SK-N-SH (cell line): ENCODE measurements around the gene RBM20. TPM values are rescaled to one million over a fixed set of nuclear protein-coding genes. Genes with fewer than 3 reads are reported as not detected.

ENCODE experiments used
- CTCF ChIA-PET: fragments of 300-600, 350-600 bp; formaldehyde crosslinking; extraction: SDS; loops from one replicate; lab custom pipeline; 2021; lab: Yijun Ruan, JAX
- POLR2A ChIA-PET: fragments of 350-600 bp; sonication (Branson Sonifier 250); formaldehyde crosslinking; extraction: SDS; loops from one replicate; lab custom pipeline; 2020; ENCODE audit warnings: antibody characterized with exemption, inconsistent platforms; lab: Yijun Ruan, JAX
- DNase-seq: peaks from one replicate; pipeline ENCODE4 v3.0.0; 2012
- H2AFZ ChIP-seq: fragments of 200-600 bp; sonication (generic); 2 replicates; pipeline ENCODE4 v1.8.1; 2016; ENCODE audit warnings: antibody characterized with exemption, mild to moderate bottlenecking, low read depth
- H3F3A ChIP-seq: fragments of 200-600 bp; sonication (generic); replicated peaks from 2 replicates; pipeline ENCODE3; 2016; ENCODE audit warnings: antibody characterized with exemption, mild to moderate bottlenecking; ENCODE audit not compliant: insufficient read depth
- H3K27ac ChIP-seq, 2 experiments: fragments of 200-500 bp in 1 of 2; fragments of 200-600 bp in 1 of 2; sonication (Bioruptor generic) in 1 of 2; sonication (generic), shearing (Covaris generic) in 1 of 2; 2 replicates each; pipeline versions ENCODE4 v1.5.1 to v1.6.1; 2014 to 2016; ENCODE audit warnings: low read depth in 2 of 2, inconsistent platforms in 1 of 2, low read length in 1 of 2, mild to moderate bottlenecking in 1 of 2, mixed read lengths in 1 of 2
- H3K27me3 ChIP-seq: fragments of 200-600 bp; sonication (generic), shearing (Covaris generic); 2 replicates; pipeline ENCODE4 v1.6.1; 2016; ENCODE audit warnings: mixed run types; ENCODE audit not compliant: insufficient read depth
- H3K36me3 ChIP-seq, 2 experiments: fragments of 200-500 bp in 1 of 2; fragments of 200-600 bp in 1 of 2; sonication (Bioruptor generic) in 1 of 2; sonication (generic) in 1 of 2; replicated peaks in 1 of 2; 2 replicates each; pipeline versions ENCODE3 to v1.5.1; 2014 to 2016; ENCODE audit warnings: low read length in 1 of 2, mild to moderate bottlenecking in 1 of 2; ENCODE audit not compliant: insufficient read depth in 2 of 2, control insufficient read depth in 1 of 2
- H3K4me1 ChIP-seq, 2 experiments: fragments of 200-500 bp in 1 of 2; fragments of 200-600 bp in 1 of 2; sonication (Bioruptor generic) in 1 of 2; sonication (generic), shearing (Covaris generic) in 1 of 2; 2 replicates each; pipeline versions ENCODE4 v1.5.1 to v1.6.1; 2014 to 2016; ENCODE audit warnings: low read depth in 1 of 2, low read length in 1 of 2, mixed run types in 1 of 2; ENCODE audit not compliant: insufficient read depth in 2 of 2, control insufficient read depth in 1 of 2
- H3K4me2 ChIP-seq: fragments of 200-600 bp; sonication (generic), shearing (Covaris generic); 2 replicates; pipeline ENCODE4 v1.6.1; 2017; ENCODE audit warnings: mixed run types
- H3K4me3 ChIP-seq, 2 experiments: fragments of 200-500 bp in 1 of 2; fragments of 200-600 bp in 1 of 2; sonication (Bioruptor generic) in 1 of 2; sonication (generic), shearing (Covaris generic) in 1 of 2; 2 replicates each; pipeline versions ENCODE4 v1.5.1 to v1.8.1; 2014 to 2016; ENCODE audit warnings: low read depth in 2 of 2, inconsistent platforms in 1 of 2, low read length in 1 of 2, mild to moderate bottlenecking in 1 of 2, mixed read lengths in 1 of 2, moderate library complexity in 1 of 2
- H3K79me2 ChIP-seq: fragments of 200-600 bp; sonication (generic); 2 replicates; pipeline ENCODE4 v1.8.1; 2017; ENCODE audit warnings: mild to moderate bottlenecking; ENCODE audit not compliant: insufficient read depth
- H3K9ac ChIP-seq: fragments of 200-600 bp; sonication (generic); 2 replicates; pipeline ENCODE4 v1.6.1; 2017; ENCODE audit warnings: mixed run types
- H3K9me2 ChIP-seq: fragments of 200-600 bp; sonication (generic); 2 replicates; pipeline ENCODE4 v1.6.1; 2017; ENCODE audit warnings: mixed run types
- H3K9me3 ChIP-seq: fragments of 200-600 bp; sonication (generic); 2 replicates; pipeline ENCODE4 v1.6.1; 2017; ENCODE audit warnings: mixed run types, mild to moderate bottlenecking, moderate library complexity
- H4K20me1 ChIP-seq: fragments of 200-600 bp; sonication (generic); 2 replicates; pipeline ENCODE4 v1.6.1; 2017; ENCODE audit warnings: mild to moderate bottlenecking, mixed run types; ENCODE audit not compliant: insufficient read depth
- CHD2 ChIP-seq: fragments of 150-350 bp; IDR thresholded peaks from 2 replicates; pipeline ENCODE4 v1.6.1; 2018; ENCODE audit warnings: low read length; ENCODE audit not compliant: partially characterized antibody
- CTCF ChIP-seq: fragments of 200-600 bp; sonication (generic); IDR thresholded peaks from 2 replicates; pipeline ENCODE4 v1.6.1; 2017; ENCODE audit warnings: antibody characterized with exemption, mild to moderate bottlenecking, moderate library complexity
- EP300 ChIP-seq, 2 experiments: IDR thresholded peaks; 2 replicates each; pipeline versions ENCODE4 v1.4.0 to v1.6.1; 2012; ENCODE audit warnings: borderline replicate concordance in 1 of 2, low read depth in 1 of 2, low read length in 1 of 2
- FOSL2 ChIP-seq: IDR thresholded peaks from 2 replicates; pipeline ENCODE4 v1.4.0; 2012; ENCODE audit warnings: low read depth, mild to moderate bottlenecking, moderate library complexity, borderline replicate concordance
- IRF3 ChIP-seq: fragments of 150-350 bp; IDR thresholded peaks from 2 replicates; pipeline ENCODE4 v1.6.1; 2016; ENCODE audit warnings: mild to moderate bottlenecking, low read depth, low read length
- MAX ChIP-seq: IDR thresholded peaks from 2 replicates; pipeline ENCODE4 v1.4.0; 2012; ENCODE audit warnings: low read depth
- NFIC ChIP-seq: IDR thresholded peaks from 2 replicates; pipeline ENCODE4 v1.4.0; 2012; ENCODE audit warnings: borderline replicate concordance
- NRF1 ChIP-seq: IDR thresholded peaks from 2 replicates; pipeline ENCODE4 v1.6.1; 2012; ENCODE audit warnings: low read depth, mild to moderate bottlenecking, low read length
- REST ChIP-seq: IDR thresholded peaks from 2 replicates; pipeline ENCODE4 v1.6.1; 2012; ENCODE audit warnings: mild to moderate bottlenecking, low read depth, low read length, moderate library complexity
- SIN3A ChIP-seq: IDR thresholded peaks from 2 replicates; pipeline ENCODE4 v1.6.1; 2012; ENCODE audit warnings: low read depth, mild to moderate bottlenecking, low read length, moderate library complexity, borderline replicate concordance
- SMC3 ChIP-seq: IDR thresholded peaks from 2 replicates; pipeline ENCODE4 v1.6.1; 2012; ENCODE audit warnings: low read depth, low read length, improper control_type of control experiment
- TAF1 ChIP-seq: IDR thresholded peaks from 2 replicates; pipeline ENCODE4 v1.6.1; 2012; ENCODE audit warnings: low read depth, mild to moderate bottlenecking, low read length, moderate library complexity, borderline replicate concordance
- TEAD4 ChIP-seq: IDR thresholded peaks from 2 replicates; pipeline ENCODE4 v1.4.0; 2012; ENCODE audit warnings: mild to moderate bottlenecking, borderline replicate concordance; ENCODE audit not compliant: insufficient read depth
- YY1 ChIP-seq: IDR thresholded peaks from 2 replicates; pipeline ENCODE4 v1.4.0; 2012; ENCODE audit warnings: low read depth, mild to moderate bottlenecking
- ZBTB33 ChIP-seq: IDR thresholded peaks from 2 replicates; pipeline ENCODE4 v1.4.0; 2012; ENCODE audit warnings: low read depth, borderline replicate concordance
- polyA plus RNA-seq, 3 experiments: library from polyadenylated mRNA; depleted of rRNA; stranded (reverse); fragments of >200 nt; gene quantifications; 2 replicates each; pipeline ENCODE4 v1.2.3, GENCODE V29; 2012

RBM20 gene
- polyA plus RNA-seq, 1 of the 3 experiments (the other 2 are of a cell fraction): 0.64 TPM

- CTCF ChIA-PET: no interaction called here
- POLR2A ChIA-PET: no interaction called here
- no peaks in the 10 kb centered on the region for H4K20me1 ChIP-seq
- H2AFZ ChIP-seq: no peak overlapping the region
- H3K9ac ChIP-seq: no peak overlapping the region
- no peak overlapping the region for H3K4me3 ChIP-seq
- H3F3A ChIP-seq: no peaks in the 10 kb centered on the region
- peaks cover 0 to 7% of the 10 kb centered on the region in 2 experiments; a peak in 1 of 4 replicates for H3K4me1 ChIP-seq
- H3K27me3 ChIP-seq: no peaks in the 10 kb centered on the region
- H3K9me2 ChIP-seq: no peaks in the 10 kb centered on the region
- no peaks in the 10 kb centered on the region for H3K79me2 ChIP-seq
- H3K4me2 ChIP-seq: no peak overlapping the region
- TF ChIP-seq YY1: no peak
- TF ChIP-seq EP300 (IDR thresholded peaks at IDR 0.05; ENCODE audit: borderline replicate concordance in 1 of 2, low read depth in 1 of 2, low read length in 1 of 2): no peak
- no peak for TF ChIP-seq IRF3
- TF ChIP-seq CTCF: no peak
- TF ChIP-seq TEAD4: no peak
- TF ChIP-seq FOSL2: no peak
- TF ChIP-seq TAF1: no peak
- TF ChIP-seq SIN3A: no peak
- TF ChIP-seq ZBTB33: no peak
- TF ChIP-seq SMC3: no peak
- no peak for TF ChIP-seq MAX
- TF ChIP-seq CHD2: no peak
- TF ChIP-seq NFIC: no peak
- no peak for TF ChIP-seq REST
- TF ChIP-seq NRF1: no peak
- H3K36me3 ChIP-seq: no peaks in the 10 kb centered on the region
- no peak for DNase-seq
- H3K9me3 ChIP-seq: no peaks in the 10 kb centered on the region
- H3K27ac ChIP-seq: no peak overlapping the region
Measured at GRCh38 chr10:110628161-110628560, 16.0 kb upstream of the RBM20 start.
